ENCODE measurements around the gene IRF7. TPM values are rescaled to one million over a fixed set of nuclear protein-coding genes. Genes with fewer than 3 reads are reported as not detected.

The IRF7 gene
- total RNA-seq, 1 experiment from 2014 or later: 9.5 TPM

DNA sequence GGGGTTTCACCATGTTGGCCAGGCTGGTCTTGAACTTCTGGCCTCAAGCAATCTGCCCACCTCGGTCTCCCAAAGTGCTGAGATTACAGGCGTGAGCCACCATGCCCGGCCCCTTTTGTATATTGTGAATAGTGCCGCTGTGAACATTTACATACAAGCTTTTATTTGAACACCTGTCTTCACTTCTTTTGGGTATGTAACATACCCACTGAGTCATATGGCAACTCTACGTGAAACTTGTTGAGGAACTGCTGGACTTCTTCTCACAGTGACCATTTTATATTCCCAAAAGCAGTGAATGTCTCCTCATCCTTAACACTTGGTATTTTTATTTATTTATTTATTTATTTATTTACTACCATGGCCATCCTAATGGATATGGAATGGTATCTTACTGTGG lies 15.1 kb upstream of the IRF7 start:
- no peak for DNase-seq (ENCODE audit: unreplicated experiment)
- intact Hi-C loops (cut with micrococcal nuclease): no loop called here
- Mint-ChIP-seq H3K36me3 (ENCODE audit: insufficient read depth, unreplicated experiment) (peaks cover 21% of the 10 kb centered on the region), H3K27me3 (ENCODE audit: insufficient read depth, unreplicated experiment) (no peaks in the 10 kb centered on the region), H3K27ac (ENCODE audit: low read depth, unreplicated experiment) (no peak overlapping the region), H3K4me3 (ENCODE audit: unreplicated experiment) (no peak overlapping the region), H3K9me3 (ENCODE audit: unreplicated experiment) (no peaks in the 10 kb centered on the region), H3K4me1 (ENCODE audit: insufficient read depth, unreplicated experiment) (no peaks in the 10 kb centered on the region)
- ChIA-PET POLR2A (interaction anchor here (3.0 kb wide), 1 partner anchor 11 kb away, joined by 10 read pairs; no protein-coding TSS in a partner anchor), CTCF (no interaction called here)
- TF ChIP-seq, protein P1, sequence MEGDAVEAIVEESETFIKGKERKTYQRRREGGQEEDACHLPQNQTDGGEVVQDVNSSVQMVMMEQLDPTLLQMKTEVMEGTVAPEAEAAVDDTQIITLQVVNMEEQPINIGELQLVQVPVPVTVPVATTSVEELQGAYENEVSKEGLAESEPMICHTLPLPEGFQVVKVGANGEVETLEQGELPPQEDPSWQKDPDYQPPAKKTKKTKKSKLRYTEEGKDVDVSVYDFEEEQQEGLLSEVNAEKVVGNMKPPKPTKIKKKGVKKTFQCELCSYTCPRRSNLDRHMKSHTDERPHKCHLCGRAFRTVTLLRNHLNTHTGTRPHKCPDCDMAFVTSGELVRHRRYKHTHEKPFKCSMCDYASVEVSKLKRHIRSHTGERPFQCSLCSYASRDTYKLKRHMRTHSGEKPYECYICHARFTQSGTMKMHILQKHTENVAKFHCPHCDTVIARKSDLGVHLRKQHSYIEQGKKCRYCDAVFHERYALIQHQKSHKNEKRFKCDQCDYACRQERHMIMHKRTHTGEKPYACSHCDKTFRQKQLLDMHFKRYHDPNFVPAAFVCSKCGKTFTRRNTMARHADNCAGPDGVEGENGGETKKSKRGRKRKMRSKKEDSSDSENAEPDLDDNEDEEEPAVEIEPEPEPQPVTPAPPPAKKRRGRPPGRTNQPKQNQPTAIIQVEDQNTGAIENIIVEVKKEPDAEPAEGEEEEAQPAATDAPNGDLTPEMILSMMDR (IDR thresholded peaks at IDR 0.05; ENCODE audit: unreplicated experiment): no peak
- BruUV-seq (replicated peaks): no TSS peak

- ChIA-PET POLR2A (interaction anchor here (0.8 to 3.0 kb wide), 2 partner anchors 13 to 23 kb away, joined by 3 to 10 read pairs; no protein-coding TSS in a partner anchor), CTCF (no interaction called here)
- no peak for DNase-seq (ENCODE audit: unreplicated experiment)
- TF ChIP-seq, protein P1 (IDR thresholded peaks at IDR 0.05; ENCODE audit: unreplicated experiment): no peak
- no TSS peak for BruUV-seq (replicated peaks)
- Mint-ChIP-seq H3K36me3 (ENCODE audit: insufficient read depth, unreplicated experiment) (peaks cover 15% of the 10 kb centered on the region), H3K4me3 (ENCODE audit: unreplicated experiment) (no peak overlapping the region), H3K9me3 (ENCODE audit: unreplicated experiment) (no peaks in the 10 kb centered on the region), H3K27ac (ENCODE audit: low read depth, unreplicated experiment) (no peak overlapping the region), H3K4me1 (ENCODE audit: insufficient read depth, unreplicated experiment) (no peaks in the 10 kb centered on the region), H3K27me3 (ENCODE audit: insufficient read depth, unreplicated experiment) (no peaks in the 10 kb centered on the region)
- intact Hi-C loops (cut with micrococcal nuclease): no loop called here
Measured at GRCh38 chr11:629237-629583, 13.5 kb upstream of the IRF7 start.

GRCh38 chr11:628056-628455 lies 12.3 kb upstream of the IRF7 start:
- H3K27ac Mint-ChIP-seq (ENCODE audit: low read depth, unreplicated experiment): no peak overlapping the region
- DNase-seq (ENCODE audit: unreplicated experiment): no peak
- CTCF ChIA-PET: no interaction called here
- no TSS peak for BruUV-seq (replicated peaks)
- H3K9me3 Mint-ChIP-seq (ENCODE audit: unreplicated experiment): no peaks in the 10 kb centered on the region
- H3K4me3 Mint-ChIP-seq (ENCODE audit: unreplicated experiment): no peak overlapping the region
- H3K4me1 Mint-ChIP-seq (ENCODE audit: insufficient read depth, unreplicated experiment): no peaks in the 10 kb centered on the region
- no peaks in the 10 kb centered on the region for H3K27me3 Mint-ChIP-seq (ENCODE audit: insufficient read depth, unreplicated experiment)
- POLR2A ChIA-PET: no interaction called here
- H3K36me3 Mint-ChIP-seq (ENCODE audit: insufficient read depth, unreplicated experiment): peaks cover 15% of the 10 kb centered on the region
- intact Hi-C loops (cut with micrococcal nuclease): no loop called here
- TF ChIP-seq, protein P1 (IDR thresholded peaks at IDR 0.05; ENCODE audit: unreplicated experiment): no peak

DNA sequence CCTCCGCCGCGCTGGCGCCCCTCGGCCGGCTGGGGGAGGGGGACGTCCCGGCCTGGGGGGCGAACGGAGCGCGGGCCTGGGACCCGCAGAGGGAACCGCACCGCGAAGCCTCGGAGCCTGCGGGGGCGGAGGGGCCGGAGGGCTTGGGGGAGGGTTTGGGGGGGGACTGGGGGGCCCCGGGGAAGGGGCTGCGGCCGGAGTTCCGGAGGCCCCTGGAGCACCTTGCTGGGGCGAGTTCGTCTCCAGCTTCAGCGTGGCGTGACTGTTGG lies 11.5 kb upstream of the IRF7 start:
- peaks cover 15% of the 10 kb centered on the region for H3K36me3 Mint-ChIP-seq (ENCODE audit: insufficient read depth, unreplicated experiment)
- H3K9me3 Mint-ChIP-seq (ENCODE audit: unreplicated experiment): no peaks in the 10 kb centered on the region
- POLR2A ChIA-PET: no interaction called here
- H3K27ac Mint-ChIP-seq (ENCODE audit: low read depth, unreplicated experiment): no peak overlapping the region
- H3K27me3 Mint-ChIP-seq (ENCODE audit: insufficient read depth, unreplicated experiment): no peaks in the 10 kb centered on the region
- no TSS peak for BruUV-seq (replicated peaks)
- CTCF ChIA-PET: no interaction called here
- no peak for DNase-seq (ENCODE audit: unreplicated experiment)
- intact Hi-C loops (cut with micrococcal nuclease): no loop called here
- no peaks in the 10 kb centered on the region for H3K4me1 Mint-ChIP-seq (ENCODE audit: insufficient read depth, unreplicated experiment)
- TF ChIP-seq, protein P1 (IDR thresholded peaks at IDR 0.05; ENCODE audit: unreplicated experiment): no peak
- H3K4me3 Mint-ChIP-seq (ENCODE audit: unreplicated experiment): no peak overlapping the region

Measured in MCF 10A (cell line).